GM12878 (cell line): ENCODE data around the gene HCRT. TPM values are rescaled to one million over a fixed set of nuclear protein-coding genes. Genes with fewer than 3 reads are reported as not detected.

Source experiments
- ATF3 ChIP-seq: IDR thresholded peaks from 2 replicates; pipeline ENCODE4 v1.6.1; 2011; ENCODE audit warnings: low read depth, mild to moderate bottlenecking, low read length, moderate library complexity, borderline replicate concordance; ENCODE audit errors: extremely low read depth
- BRCA1 ChIP-seq: IDR thresholded peaks from 2 replicates; pipeline ENCODE4 v1.6.1; 2011; ENCODE audit warnings: low read depth, low read length, improper control_type of control experiment
- CEBPB ChIP-seq, 2 experiments: fragments of 150-350 bp in 1 of 2; IDR thresholded peaks; 2 replicates each; pipeline ENCODE4 v1.6.1; 2012 to 2014; ENCODE audit warnings: low read depth in 2 of 2, low read length in 2 of 2, borderline replicate concordance in 1 of 2, inconsistent platforms in 1 of 2
- CTCF ChIP-seq, 3 experiments: IDR thresholded peaks in 2 of 3; conservative IDR thresholded peaks in 1 of 3; 2 replicates each; pipeline ENCODE4 v1.5.1; 2011; ENCODE audit warnings: low read depth in 3 of 3, low read length in 3 of 3, mild to moderate bottlenecking in 3 of 3, control low read depth in 2 of 3, moderate library complexity in 2 of 3, inconsistent platforms in 1 of 3, mixed read lengths in 1 of 3; ENCODE audit not compliant: control insufficient read depth in 2 of 3, insufficient read depth in 1 of 3; ENCODE audit errors: extremely low read depth in 1 of 3
- ETV6 ChIP-seq, 2 experiments: fragments of 450-650 bp in 1 of 2; IDR thresholded peaks in 1 of 2; conservative IDR thresholded peaks in 1 of 2; 2 replicates each; pipeline ENCODE4 v1.6.1; 2014; ENCODE audit warnings: antibody characterized with exemption in 1 of 2, borderline replicate concordance in 1 of 2, low read depth in 1 of 2, mild to moderate bottlenecking in 1 of 2, moderate library complexity in 1 of 2
- FOS ChIP-seq: IDR thresholded peaks from 3 replicates; pipeline ENCODE4 v1.6.1; 2011; ENCODE audit warnings: borderline replicate concordance; ENCODE audit not compliant: insufficient read length; ENCODE audit errors: extremely low read depth
- GATAD2B ChIP-seq: fragments of 450-650 bp; conservative IDR thresholded peaks from 2 replicates; pipeline ENCODE4 v1.6.1; 2017; ENCODE audit warnings: low read depth, mild to moderate bottlenecking, moderate library complexity
- IRF4 ChIP-seq: IDR thresholded peaks from 2 replicates; pipeline ENCODE4 v1.6.1; 2011; ENCODE audit warnings: low read depth, low read length
- IRF5 ChIP-seq: fragments of 450-650 bp; IDR thresholded peaks from 2 replicates; pipeline ENCODE4 v1.6.1; 2017; ENCODE audit warnings: borderline replicate concordance
- JUNB ChIP-seq: IDR thresholded peaks from 2 replicates; pipeline ENCODE4 v1.6.1; 2016; ENCODE audit warnings: antibody characterized with exemption, mild to moderate bottlenecking
- JUND ChIP-seq: IDR thresholded peaks from 2 replicates; pipeline ENCODE4 v1.6.1; 2012; ENCODE audit warnings: low read depth, mild to moderate bottlenecking, low read length, improper control_type of control experiment, moderate library complexity
- MLLT1 ChIP-seq: fragments of 450-650 bp; IDR thresholded peaks from 2 replicates; pipeline ENCODE4 v1.6.1; 2016; ENCODE audit warnings: mild to moderate bottlenecking
- MYB ChIP-seq: fragments of 150-350 bp; IDR thresholded peaks from 2 replicates; pipeline ENCODE4 v1.6.1; 2014; ENCODE audit warnings: mild to moderate bottlenecking, low read depth, low read length, borderline replicate concordance
- NR2C1 ChIP-seq: fragments of 450-650 bp; IDR thresholded peaks from 2 replicates; pipeline ENCODE4 v1.6.1; 2017; ENCODE audit warnings: antibody characterized with exemption, mild to moderate bottlenecking, moderate library complexity
- RELB ChIP-seq: fragments of 450-650 bp; IDR thresholded peaks from 2 replicates; pipeline ENCODE4 v1.6.1; 2017; ENCODE audit warnings: low read depth, mild to moderate bottlenecking, moderate library complexity
- STAT3 ChIP-seq: IDR thresholded peaks from 2 replicates; pipeline ENCODE4 v1.6.1; 2011; ENCODE audit warnings: low read depth, low read length, improper control_type of control experiment
- TCF3 ChIP-seq: IDR thresholded peaks from 2 replicates; pipeline ENCODE4 v1.6.1; 2012; ENCODE audit warnings: low read depth, mild to moderate bottlenecking, low read length, borderline replicate concordance; ENCODE audit not compliant: insufficient read depth
- YBX1 ChIP-seq: fragments of 450-650 bp; IDR thresholded peaks from 2 replicates; pipeline ENCODE4 v1.6.1; 2016; ENCODE audit warnings: antibody characterized with exemption
- ZNF24 ChIP-seq: fragments of 450-650 bp; IDR thresholded peaks from 2 replicates; pipeline ENCODE4 v1.6.1; 2017; ENCODE audit warnings: antibody characterized with exemption, mild to moderate bottlenecking
- ZNF274 ChIP-seq: IDR thresholded peaks from one replicate; pipeline ENCODE4 v1.8.0; 2011; ENCODE audit not compliant: insufficient read length, insufficient read depth
- polyA plus RNA-seq, 11 experiments: library from polyadenylated mRNA; depleted of rRNA in 4 of 11; unstranded in 6 of 11; stranded (reverse) in 5 of 11; fragments of >200 nt; fragmentation: Nextera tagmentation in 4 of 11; fragmentation: Illumina TruSeq in 1 of 11; extraction: Ambion mirVana in 4 of 11; extraction: Trizol in 1 of 11; gene quantifications; 1 replicate in 1 of 11; 2 replicates in 10 of 11; pipeline versions ENCODE4 v1.2.1 to v1.2.3, GENCODE V29; 2011 to 2016; ENCODE audit warnings: inconsistent platforms in 2 of 11, missing spikeins in 2 of 11, low read depth in 1 of 11
- total RNA-seq, 4 experiments: library from RNA; depleted of rRNA in 3 of 4; stranded (reverse); fragments of >200 nt in 3 of 4; fragmentation: Illumina TruSeq in 1 of 4; extraction: Trizol in 1 of 4; gene quantifications; 2 replicates each; pipeline versions ENCODE4 v1.2.1 to v1.2.3, GENCODE V29; 2013 to 2021

The HCRT gene
- total and polyA plus RNA-seq, 10 of the 15 experiments (the other 5 are each of a cell fraction or from before 2014, with no cell fraction given), result 0.41 TPM; not detected in 9

- TF ChIP-seq ATF3 (0 out of 2 replicates have a peak, but pooled peaks have one; percentile 11), GATAD2B (peak; percentile 84), MLLT1 (no peak), JUND (no peak), ETV6 (conservative IDR thresholded peaks at IDR 0.05 in 1 of 2, IDR thresholded peaks at IDR 0.05 in 1 of 2; ENCODE audit: borderline replicate concordance in 1 of 2, low read depth in 1 of 2) (no peak), MYB (no peak), ZNF24 (0 out of 2 replicates have a peak, but pooled peaks have one; percentile 40), BRCA1 (no peak), TCF3 (0 out of 2 replicates have a peak, but pooled peaks have one; percentile 16), ZNF274 (no peak), IRF4 (no peak), YBX1 (no peak), NR2C1 (peak; percentile 40; the same call in 1 of the 2 replicates), FOS (no peak), CTCF (IDR thresholded peaks at IDR 0.05 in 2 of 3, conservative IDR thresholded peaks at IDR 0.05 in 1 of 3; ENCODE audit: control insufficient read depth in 2 of 3, extremely low read depth in 1 of 3, insufficient read depth in 1 of 3, low read depth in 3 of 3, low read length in 3 of 3) (peak; percentile 74 to 90 (median 89)), JUNB (no peak), STAT3 (no peak), RELB (0 out of 2 replicates have a peak, but pooled peaks have one; percentile 34), CEBPB (IDR thresholded peaks at IDR 0.05; ENCODE audit: borderline replicate concordance in 1 of 2, low read depth in 2 of 2, low read length in 2 of 2) (no peak), IRF5 (no peak)
Observed at GRCh38 chr17:42183741-42184711, 1.2 kb downstream of the HCRT start (continued).
